ENCODE results near the gene PDK2. TPM values are rescaled to one million over a fixed set of nuclear protein-coding genes. Genes with fewer than 3 reads are reported as not detected.
A peak's percentile ranks its signal among the peaks of the same experiment; 100 is the strongest.

PDK2 gene
- total and polyA plus RNA-seq, 5 donors from 2014 or later: 25.2 to 65.2 (median 48.0) TPM

GRCh38 chr17:50098583-50098982 is 3.4 kb downstream of the PDK2 start:
- H3K4me1 Mint-ChIP-seq: peaks cover 0 to 55% (median 20%) of the 10 kb centered on the region in 4 donors

DNA sequence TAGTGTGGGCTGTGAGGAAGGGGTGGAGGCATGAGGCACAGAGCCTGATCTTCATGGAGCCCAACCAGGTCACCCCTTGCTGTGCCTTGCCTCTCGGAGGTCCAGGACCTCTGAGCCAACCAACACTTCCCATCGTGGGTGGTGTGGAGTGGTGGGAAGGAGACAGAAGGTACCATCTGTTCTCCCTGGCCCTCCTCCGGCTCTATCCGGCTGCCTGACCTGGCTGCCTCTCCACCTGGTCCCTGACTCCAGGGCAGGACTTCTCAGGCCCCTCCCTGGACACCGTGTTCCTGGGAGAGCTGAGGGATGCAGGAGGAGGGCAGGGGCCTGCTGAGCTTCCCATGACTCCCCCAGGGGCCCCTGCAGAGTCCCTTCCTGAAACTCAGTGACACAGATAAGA is 3.9 kb downstream of the PDK2 start:
- peaks cover 10% of the 10 kb centered on the region for H3K36me3 Mint-ChIP-seq
- H3K9me3 Mint-ChIP-seq: no peaks in the 10 kb centered on the region
- Histone ChIP-seq H3K27me3 (ENCODE audit: control insufficient read depth, insufficient read depth, low read length) (no peaks in the 10 kb centered on the region), H3K36me3 (ENCODE audit: control insufficient read depth, insufficient read depth, low read length) (peaks cover 31% of the 10 kb centered on the region), H3K9me3 (ENCODE audit: control insufficient read depth in 2 of 2, low read length in 2 of 2) (no peaks in the 10 kb centered on the region), H3K4me3 (ENCODE audit: low read depth, low read length) (no peak overlapping the region), H3K27ac (ENCODE audit: insufficient read depth, low read length, poor library complexity, severe bottlenecking) (no peak overlapping the region), H3K4me1 (ENCODE audit: control insufficient read depth, insufficient read depth, low read length, poor library complexity, severe bottlenecking) (peaks cover 22% of the 10 kb centered on the region)
- H3K4me3 Mint-ChIP-seq: no peak overlapping the region
- H3K4me1 Mint-ChIP-seq: peaks cover 0 to 52% (median 19%) of the 10 kb centered on the region in 4 donors
- no peak for DNase-seq
- H3K27ac Mint-ChIP-seq: no peak overlapping the region
- no peaks in the 10 kb centered on the region for H3K27me3 Mint-ChIP-seq
- no peak for ATAC-seq (ENCODE audit: low read depth in 2 of 2)

More at GRCh38 chr17:50098583-50098982, 3.4 kb downstream of the PDK2 start:
- Mint-ChIP-seq H3K27ac (peak overlapping the region in 1 of 3 donors; percentile 1), H3K9me3 (no peaks in the 10 kb centered on the region), H3K4me3 (peak overlapping the region in 1 of 4 donors; percentile 99), H3K27me3 (no peaks in the 10 kb centered on the region), H3K36me3 (peaks cover 10% of the 10 kb centered on the region)
- H3K27ac ChIP-seq (ENCODE audit: insufficient read depth, low read length, poor library complexity, severe bottlenecking): no peak overlapping the region
- no peak overlapping the region for H3K4me3 ChIP-seq (ENCODE audit: low read depth, low read length)
- H3K4me1 ChIP-seq (ENCODE audit: control insufficient read depth, insufficient read depth, low read length, poor library complexity, severe bottlenecking): peaks cover 22% of the 10 kb centered on the region
- H3K9me3 ChIP-seq (ENCODE audit: control insufficient read depth in 2 of 2, low read length in 2 of 2): no peaks in the 10 kb centered on the region
- no peaks in the 10 kb centered on the region for H3K27me3 ChIP-seq (ENCODE audit: control insufficient read depth, insufficient read depth, low read length)
- peaks cover 30% of the 10 kb centered on the region for H3K36me3 ChIP-seq (ENCODE audit: control insufficient read depth, insufficient read depth, low read length)
- DNase-seq (no peak), ATAC-seq (ENCODE audit: low read depth in 2 of 2) (no peak)

DNA sequence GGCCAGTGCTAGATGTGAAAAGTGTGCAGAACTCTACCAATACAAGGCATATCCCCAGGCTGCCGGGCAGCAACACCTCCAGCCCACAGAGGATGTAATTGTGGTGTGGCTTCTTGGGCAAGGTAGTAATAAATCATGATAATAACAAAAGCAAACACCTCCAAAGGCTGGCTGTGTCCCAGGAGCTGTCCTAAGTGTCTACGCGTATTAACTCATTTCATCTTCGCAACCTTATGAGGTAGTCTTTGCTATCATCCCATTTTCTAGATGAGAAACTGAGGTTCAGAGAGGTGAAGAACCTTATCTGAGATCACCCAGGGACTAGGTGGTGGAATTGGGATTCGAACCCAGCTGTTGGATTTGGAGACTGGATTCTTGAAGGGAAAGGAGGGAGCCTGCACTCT is 5.3 kb downstream of the PDK2 start:
- H3K36me3 Mint-ChIP-seq: peaks cover 16% of the 10 kb centered on the region
- H3K4me1 ChIP-seq (ENCODE audit: control insufficient read depth, insufficient read depth, low read length, poor library complexity, severe bottlenecking): peaks cover 16% of the 10 kb centered on the region

GRCh38 chr17:50100921-50101345 is 5.8 kb downstream of the PDK2 start:
- Histone ChIP-seq H3K9me3 (ENCODE audit: control insufficient read depth in 2 of 2, low read length in 2 of 2) (no peaks in the 10 kb centered on the region), H3K27ac (ENCODE audit: insufficient read depth, low read length, poor library complexity, severe bottlenecking) (no peak overlapping the region), H3K4me1 (ENCODE audit: control insufficient read depth, insufficient read depth, low read length, poor library complexity, severe bottlenecking) (peaks cover 11% of the 10 kb centered on the region), H3K36me3 (ENCODE audit: control insufficient read depth, insufficient read depth, low read length) (peaks cover 41% of the 10 kb centered on the region), H3K4me3 (ENCODE audit: low read depth, low read length) (no peak overlapping the region), H3K27me3 (ENCODE audit: control insufficient read depth, insufficient read depth, low read length) (no peaks in the 10 kb centered on the region)
- H3K27me3 Mint-ChIP-seq: no peaks in the 10 kb centered on the region
- no peak for ATAC-seq (ENCODE audit: low read depth in 2 of 2)
- H3K27ac Mint-ChIP-seq: no peak overlapping the region
- H3K9me3 Mint-ChIP-seq: no peaks in the 10 kb centered on the region
- DNase-seq: no peak
- H3K36me3 Mint-ChIP-seq: peaks cover 18% of the 10 kb centered on the region
- H3K4me3 Mint-ChIP-seq: no peak overlapping the region
- H3K4me1 Mint-ChIP-seq: peaks cover 0 to 40% (median 9%) of the 10 kb centered on the region in 4 donors

More for the DNA sequence above, 5.3 kb downstream of the PDK2 start:
- H3K9me3 ChIP-seq (ENCODE audit: control insufficient read depth in 2 of 2, low read length in 2 of 2): no peaks in the 10 kb centered on the region
- no peaks in the 10 kb centered on the region for H3K27me3 ChIP-seq (ENCODE audit: control insufficient read depth, insufficient read depth, low read length)
- peak overlapping the region in 1 of 4 donors; percentile 70 for H3K4me3 Mint-ChIP-seq
- H3K27me3 Mint-ChIP-seq: no peaks in the 10 kb centered on the region
- H3K36me3 ChIP-seq (ENCODE audit: control insufficient read depth, insufficient read depth, low read length): peaks cover 37% of the 10 kb centered on the region
- H3K4me1 Mint-ChIP-seq: peaks cover 0 to 44% (median 12%) of the 10 kb centered on the region in 4 donors
- no peak overlapping the region for H3K27ac Mint-ChIP-seq
- no peak overlapping the region for H3K27ac ChIP-seq (ENCODE audit: insufficient read depth, low read length, poor library complexity, severe bottlenecking)
- DNase-seq: no peak
- no peak for ATAC-seq (ENCODE audit: low read depth in 2 of 2)
- H3K9me3 Mint-ChIP-seq: no peaks in the 10 kb centered on the region
- no peak overlapping the region for H3K4me3 ChIP-seq (ENCODE audit: low read depth, low read length)

DNA sequence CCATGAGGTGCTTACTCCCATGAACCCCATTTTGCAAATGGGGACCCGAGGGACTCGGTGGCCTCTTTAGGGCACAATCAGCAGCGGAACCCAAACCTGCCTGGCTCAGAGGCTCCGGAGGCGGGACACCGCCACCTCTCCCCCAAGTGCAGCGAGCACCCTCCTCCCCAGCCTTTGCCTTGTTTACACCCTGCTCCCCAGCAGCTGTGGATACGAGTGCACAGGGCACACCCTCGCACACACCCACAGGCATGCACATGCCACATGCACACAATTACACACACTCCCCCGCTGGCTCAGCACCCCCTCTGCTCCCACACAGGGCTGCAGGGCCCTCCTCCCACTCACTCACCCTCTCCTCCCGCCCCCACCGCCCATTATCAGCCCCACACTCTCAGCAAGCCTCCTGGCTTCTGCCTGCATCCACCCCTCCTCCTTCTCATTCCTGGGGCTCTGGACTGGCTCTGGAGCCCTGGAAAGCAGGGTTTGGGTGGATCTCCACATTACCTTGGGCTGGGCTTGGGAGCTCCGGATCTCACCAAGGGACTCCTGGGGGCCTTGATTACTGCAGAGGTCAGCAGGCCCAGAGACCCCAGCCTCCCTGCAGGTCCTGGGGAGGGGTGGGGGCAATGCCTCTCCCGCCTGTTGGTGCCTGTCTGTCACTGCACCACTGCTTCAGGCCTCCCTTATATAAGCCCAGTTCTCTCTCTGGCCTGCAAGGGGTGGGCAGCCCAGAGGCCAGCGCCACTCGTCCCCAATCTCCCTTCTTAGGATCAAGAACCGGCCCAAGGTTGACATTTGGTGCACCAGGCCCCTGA is 6.4 kb downstream of the PDK2 start:
- H3K27ac Mint-ChIP-seq: no peak overlapping the region
- no peaks in the 10 kb centered on the region for H3K9me3 Mint-ChIP-seq
- H3K36me3 ChIP-seq (ENCODE audit: control insufficient read depth, insufficient read depth, low read length): peaks cover 43% of the 10 kb centered on the region
- H3K4me1 Mint-ChIP-seq: peaks cover 0 to 34% (median 6%) of the 10 kb centered on the region in 4 donors
- H3K4me3 Mint-ChIP-seq: no peak overlapping the region
- H3K9me3 ChIP-seq (ENCODE audit: control insufficient read depth in 2 of 2, low read length in 2 of 2): no peaks in the 10 kb centered on the region
- H3K4me3 ChIP-seq (ENCODE audit: low read depth, low read length): no peak overlapping the region
- peaks cover 5% of the 10 kb centered on the region for H3K4me1 ChIP-seq (ENCODE audit: control insufficient read depth, insufficient read depth, low read length, poor library complexity, severe bottlenecking)
- H3K27ac ChIP-seq (ENCODE audit: insufficient read depth, low read length, poor library complexity, severe bottlenecking): no peak overlapping the region
- DNase-seq: no peak
- ATAC-seq (ENCODE audit: low read depth in 2 of 2): no peak
- H3K36me3 Mint-ChIP-seq: peaks cover 22% of the 10 kb centered on the region
- no peaks in the 10 kb centered on the region for H3K27me3 ChIP-seq (ENCODE audit: control insufficient read depth, insufficient read depth, low read length)
- no peaks in the 10 kb centered on the region for H3K27me3 Mint-ChIP-seq

DNA sequence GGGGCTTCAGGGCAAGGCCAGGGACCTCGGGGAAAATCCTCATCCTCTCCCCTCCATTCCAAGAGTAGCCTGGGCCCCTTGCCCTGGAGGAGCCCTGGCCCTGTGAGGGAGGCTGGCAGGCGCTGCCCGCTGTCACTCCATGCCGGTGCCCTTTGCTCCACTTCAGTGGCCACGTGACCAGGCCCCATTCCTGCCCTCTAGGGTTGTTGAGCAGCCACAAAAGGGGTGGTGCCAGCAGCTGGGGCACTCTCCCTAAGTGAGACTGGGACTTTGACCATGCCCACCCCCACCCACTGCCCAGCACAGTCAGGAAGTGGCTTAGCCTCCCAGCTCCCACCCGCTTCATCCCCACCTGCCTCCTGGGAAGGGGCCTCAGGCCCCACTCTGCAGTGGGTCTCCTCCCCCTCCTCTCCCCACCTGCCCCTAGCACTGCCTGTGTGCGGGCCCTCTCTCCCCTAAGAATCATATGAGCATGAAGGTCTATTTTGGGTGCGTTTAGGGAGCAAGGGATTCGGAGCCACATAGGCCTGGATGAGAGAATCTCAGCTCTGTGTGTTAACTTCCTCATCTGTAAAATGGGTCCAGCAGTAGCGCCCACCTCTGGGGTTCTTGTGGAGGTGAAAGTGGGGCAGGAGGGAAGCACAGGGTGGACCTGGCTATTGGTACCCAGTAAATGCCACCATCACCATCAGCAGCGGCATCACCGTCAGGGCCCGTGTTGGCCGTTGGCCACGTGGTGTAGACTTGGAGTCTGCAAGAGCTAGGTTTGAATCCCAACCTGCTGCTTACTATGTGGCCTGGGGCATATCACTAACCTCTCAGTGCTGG is 7.2 kb downstream of the PDK2 start:
- H3K4me1 Mint-ChIP-seq: peaks cover 0 to 26% (median 5%) of the 10 kb centered on the region in 4 donors
- H3K27ac Mint-ChIP-seq: no peak overlapping the region
- Histone ChIP-seq H3K27me3 (ENCODE audit: control insufficient read depth, insufficient read depth, low read length) (no peaks in the 10 kb centered on the region), H3K4me3 (ENCODE audit: low read depth, low read length) (no peak overlapping the region), H3K4me1 (ENCODE audit: control insufficient read depth, insufficient read depth, low read length, poor library complexity, severe bottlenecking) (no peaks in the 10 kb centered on the region), H3K9me3 (ENCODE audit: control insufficient read depth in 2 of 2, low read length in 2 of 2) (no peaks in the 10 kb centered on the region), H3K27ac (ENCODE audit: insufficient read depth, low read length, poor library complexity, severe bottlenecking) (no peak overlapping the region), H3K36me3 (ENCODE audit: control insufficient read depth, insufficient read depth, low read length) (peaks cover 49% of the 10 kb centered on the region)
- no peak overlapping the region for H3K4me3 Mint-ChIP-seq
- no peaks in the 10 kb centered on the region for H3K9me3 Mint-ChIP-seq
- H3K36me3 Mint-ChIP-seq: peaks cover 25% of the 10 kb centered on the region
- DNase-seq (no peak), ATAC-seq (ENCODE audit: low read depth in 2 of 2) (no peak)
- no peaks in the 10 kb centered on the region for H3K27me3 Mint-ChIP-seq

GRCh38 chr17:50103252-50103651 is 8.1 kb downstream of the PDK2 start:
- no peak for ATAC-seq (ENCODE audit: low read depth in 2 of 2)
- Mint-ChIP-seq H3K36me3 (peaks cover 25% of the 10 kb centered on the region), H3K4me3 (no peak overlapping the region)

More at GRCh38 chr17:50103252-50103651, 8.1 kb downstream of the PDK2 start:
- H3K4me1 Mint-ChIP-seq: peaks cover 0 to 23% (median 5%) of the 10 kb centered on the region in 4 donors
- no peaks in the 10 kb centered on the region for H3K27me3 Mint-ChIP-seq
- Histone ChIP-seq H3K36me3 (ENCODE audit: control insufficient read depth, insufficient read depth, low read length) (peaks cover 50% of the 10 kb centered on the region), H3K9me3 (ENCODE audit: control insufficient read depth in 2 of 2, low read length in 2 of 2) (no peaks in the 10 kb centered on the region), H3K27ac (ENCODE audit: insufficient read depth, low read length, poor library complexity, severe bottlenecking) (no peak overlapping the region), H3K27me3 (ENCODE audit: control insufficient read depth, insufficient read depth, low read length) (no peaks in the 10 kb centered on the region), H3K4me3 (ENCODE audit: low read depth, low read length) (no peak overlapping the region), H3K4me1 (ENCODE audit: control insufficient read depth, insufficient read depth, low read length, poor library complexity, severe bottlenecking) (no peaks in the 10 kb centered on the region)
- no peak overlapping the region for H3K27ac Mint-ChIP-seq
- no peak for DNase-seq
- H3K9me3 Mint-ChIP-seq: no peaks in the 10 kb centered on the region

All from CD4-positive, CD25-positive, alpha-beta regulatory T cell (primary cell).